Stimulated activated CD8-positive, alpha-beta memory T cell treated with anti-CD3 and anti-CD28 coated beads, Interleukin-12 subunit alpha, Interleukin-12 subunit beta, amount 100 ng/mL, for 4 hours (primary cell): Measurements from ENCODE around the gene OR2A12.
"Not testable (repeated sequence)": the region's sequence is repeated elsewhere in the genome, so short reads cannot be mapped to it uniquely, and the experiment has no call there.

Experiments used
- DNase-seq: peaks from one replicate; pipeline ENCODE4 v3.0.0-alpha.2; 2020; ENCODE audit warnings: low read depth

OR2A12 gene

GRCh38 chr7:144118341-144118740 is 32.3 kb downstream of the OR2A12 start:
- no peak for DNase-seq

- no peak for DNase-seq
Observed at GRCh38 chr7:144122876-144123275, 36.8 kb downstream of the OR2A12 start, which contains the start of gene OR2A14. TSS of gene OR2A14 (plus strand) at chr7:144123176. CDS start at chr7:144129113, 5,937 bp downstream.

GRCh38 chr7:144127714-144128334 is 41.7 kb downstream of the OR2A12 start:
- peak; percentile 57 for DNase-seq

GRCh38 chr7:144129601-144130000 is 43.5 kb downstream of the OR2A12 start:
- not testable (repeated sequence) for DNase-seq

GRCh38 chr7:144130730-144131129 is 44.7 kb downstream of the OR2A12 start:
- DNase-seq: no peak

GRCh38 chr7:144132262-144132661 is 46.2 kb downstream of the OR2A12 start:
- no peak for DNase-seq

- no peak for DNase-seq
Observed at GRCh38 chr7:144133307-144133706, 47.2 kb downstream of the OR2A12 start.

- no peak for DNase-seq
Observed at GRCh38 chr7:144134116-144134515, 48.0 kb downstream of the OR2A12 start.

GRCh38 chr7:144137501-144137900 is 51.4 kb downstream of the OR2A12 start:
- no peak for DNase-seq

GRCh38 chr7:144142187-144142586 is 56.1 kb downstream of the OR2A12 start:
- no peak for DNase-seq

- no peak for DNase-seq
Observed at GRCh38 chr7:144144426-144144825, 58.3 kb downstream of the OR2A12 start.

- no peak for DNase-seq
Observed at GRCh38 chr7:144148224-144148827, 62.2 kb downstream of the OR2A12 start.
